HEK293T (cell line): ENCODE measurements around the gene TBC1D16.

Experiments
- CTCF ChIA-PET: fragments of 350-600 bp; formaldehyde crosslinking; extraction: SDS; loops from one replicate; lab custom pipeline; 2021; ENCODE audit warnings: antibody characterized with exemption, inconsistent platforms; lab: Yijun Ruan, JAX
- POLR2A ChIA-PET: fragments of 350-600 bp; formaldehyde crosslinking; extraction: SDS; loops from one replicate; lab custom pipeline; 2020; ENCODE audit warnings: antibody characterized with exemption, inconsistent platforms; lab: Yijun Ruan, JAX
- DNase-seq: peaks from one replicate; pipeline ENCODE4 v3.0.0; 2012; ENCODE audit warnings: mixed read lengths; ENCODE audit errors: extremely low spot score
- ARNT ChIP-seq: fragments of 450-650 bp; IDR thresholded peaks from 2 replicates; pipeline ENCODE4 v1.6.1; 2017; ENCODE audit warnings: mild to moderate bottlenecking
- BHLHE40 ChIP-seq: fragments of 450-650 bp; IDR thresholded peaks from 2 replicates; pipeline ENCODE4 v1.6.1; 2016; ENCODE audit warnings: mild to moderate bottlenecking, moderate library complexity, borderline replicate concordance
- CTBP1 ChIP-seq: fragments of 450-650 bp; IDR thresholded peaks from 2 replicates; pipeline ENCODE4 v1.6.1; 2016; ENCODE audit warnings: borderline replicate concordance
- ELF4 ChIP-seq: fragments of 450-650 bp; IDR thresholded peaks from 2 replicates; pipeline ENCODE4 v1.6.1; 2017; ENCODE audit warnings: antibody characterized with exemption
- FOXA1 ChIP-seq: fragments of 450-650 bp; IDR thresholded peaks from 2 replicates; pipeline ENCODE4 v1.6.1; 2016; ENCODE audit warnings: mild to moderate bottlenecking
- FOXK2 ChIP-seq: fragments of 450-650 bp; IDR thresholded peaks from 2 replicates; pipeline ENCODE4 v1.6.1; 2016; ENCODE audit warnings: mild to moderate bottlenecking
- FOXM1 ChIP-seq: fragments of 450-650 bp; IDR thresholded peaks from 2 replicates; pipeline ENCODE4 v1.6.1; 2017; ENCODE audit warnings: mild to moderate bottlenecking, borderline replicate concordance
- HDGF ChIP-seq: fragments of 450-650 bp; IDR thresholded peaks from 2 replicates; pipeline ENCODE4 v1.6.1; 2017; ENCODE audit warnings: antibody characterized with exemption, borderline replicate concordance
- L3MBTL2 ChIP-seq: fragments of 450-650 bp; conservative IDR thresholded peaks from 2 replicates; pipeline ENCODE4 v1.6.1; 2016; ENCODE audit warnings: mild to moderate bottlenecking
- LEF1 ChIP-seq: fragments of 450-650 bp; IDR thresholded peaks from 2 replicates; pipeline ENCODE4 v1.6.1; 2017; ENCODE audit warnings: mild to moderate bottlenecking, borderline replicate concordance
- NFRKB ChIP-seq: fragments of 450-650 bp; IDR thresholded peaks from 2 replicates; pipeline ENCODE4 v1.6.1; 2016; ENCODE audit warnings: mild to moderate bottlenecking, moderate library complexity
- SP1 ChIP-seq: fragments of 450-650 bp; IDR thresholded peaks from 2 replicates; pipeline ENCODE4 v1.6.1; 2017
- SUZ12 ChIP-seq: fragments of 450-650 bp; IDR thresholded peaks from 2 replicates; pipeline ENCODE4 v1.6.1; 2016; ENCODE audit warnings: mild to moderate bottlenecking
- TARDBP ChIP-seq: fragments of 450-650 bp; IDR thresholded peaks from 2 replicates; pipeline ENCODE4 v1.6.1; 2016
- ZNF384 ChIP-seq: fragments of 450-650 bp; IDR thresholded peaks from 2 replicates; pipeline ENCODE4 v1.6.1; 2016
- TF ChIP-seq, protein P1 (sequence below): fragments of 450-650 bp; IDR thresholded peaks from 2 replicates; pipeline ENCODE4 v1.6.1; 2016

TBC1D16 gene

DNA sequence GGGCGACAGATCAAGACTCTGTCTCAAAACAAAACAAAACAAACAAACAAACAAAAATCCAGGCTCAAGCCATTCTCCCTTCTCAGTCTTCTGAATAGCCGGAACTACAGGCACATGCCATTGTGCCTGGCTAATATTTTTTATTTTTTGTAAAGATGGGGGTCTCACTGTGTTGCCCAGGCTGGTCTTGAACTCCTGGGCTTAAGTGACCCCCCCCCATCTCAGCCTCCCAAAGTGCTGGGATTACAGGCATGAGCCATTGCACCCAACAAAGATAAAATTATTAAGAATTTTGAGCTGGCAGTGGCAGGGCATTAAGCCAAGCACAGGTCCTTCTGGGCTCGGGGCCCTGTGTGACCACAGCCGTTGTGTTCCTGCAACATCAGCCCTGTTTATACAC lies 126.6 kb downstream of the TBC1D16 start:
- POLR2A ChIA-PET, result no interaction called here
- TF ChIP-seq NFRKB, result no peak
- TF ChIP-seq CTBP1, result no peak
- TF ChIP-seq, protein P1, sequence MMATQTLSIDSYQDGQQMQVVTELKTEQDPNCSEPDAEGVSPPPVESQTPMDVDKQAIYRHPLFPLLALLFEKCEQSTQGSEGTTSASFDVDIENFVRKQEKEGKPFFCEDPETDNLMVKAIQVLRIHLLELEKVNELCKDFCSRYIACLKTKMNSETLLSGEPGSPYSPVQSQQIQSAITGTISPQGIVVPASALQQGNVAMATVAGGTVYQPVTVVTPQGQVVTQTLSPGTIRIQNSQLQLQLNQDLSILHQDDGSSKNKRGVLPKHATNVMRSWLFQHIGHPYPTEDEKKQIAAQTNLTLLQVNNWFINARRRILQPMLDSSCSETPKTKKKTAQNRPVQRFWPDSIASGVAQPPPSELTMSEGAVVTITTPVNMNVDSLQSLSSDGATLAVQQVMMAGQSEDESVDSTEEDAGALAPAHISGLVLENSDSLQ, result no peak
- TF ChIP-seq SUZ12, result no peak
- TF ChIP-seq HDGF, result no peak
- TF ChIP-seq SP1, result no peak
- TF ChIP-seq LEF1, result no peak
- TF ChIP-seq FOXM1, result no peak
- no peak for TF ChIP-seq ARNT
- TF ChIP-seq BHLHE40, result no peak
- TF ChIP-seq ZNF384, result no peak
- TF ChIP-seq FOXK2, result no peak
- no peak for TF ChIP-seq FOXA1
- TF ChIP-seq ELF4, result no peak
- CTCF ChIA-PET, result interaction anchor here (0.6 kb wide), 2 partner anchors 26 to 98 kb away, joined by 3 read pairs; no protein-coding TSS in a partner anchor
- no peak for DNase-seq

DNA sequence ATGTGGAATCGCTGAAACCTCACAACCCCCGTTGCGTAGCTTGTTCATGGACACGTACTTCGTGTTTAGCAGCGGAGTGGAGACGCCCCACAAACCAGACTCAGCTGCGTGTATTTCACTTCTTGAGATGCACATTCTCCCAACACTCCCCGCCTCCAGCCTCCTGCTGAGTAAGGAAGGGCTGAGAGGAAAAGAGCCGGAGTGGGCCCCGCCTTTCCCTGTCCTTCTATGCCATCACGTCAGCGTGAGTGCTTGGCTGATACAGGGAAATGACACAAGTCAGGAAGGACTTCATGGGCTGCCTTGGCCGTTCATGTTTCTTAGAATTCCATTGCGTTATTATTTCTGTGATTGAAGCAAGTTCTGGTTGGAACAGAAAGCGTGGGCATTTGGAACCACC lies 127.8 kb downstream of the TBC1D16 start:
- ChIA-PET POLR2A (no interaction called here), CTCF (interaction anchor here (0.7 to 0.8 kb wide), 2 partner anchors 9 to 17 kb away, joined by 3 read pairs; no protein-coding TSS in a partner anchor)
- no peak for DNase-seq
- TF ChIP-seq HDGF, result no peak
- TF ChIP-seq NFRKB, result no peak
- TF ChIP-seq, protein P1, result no peak
- no peak for TF ChIP-seq ELF4
- no peak for TF ChIP-seq ZNF384
- no peak for TF ChIP-seq FOXM1
- no peak for TF ChIP-seq FOXA1
- no peak for TF ChIP-seq SUZ12
- TF ChIP-seq LEF1, result no peak

DNA sequence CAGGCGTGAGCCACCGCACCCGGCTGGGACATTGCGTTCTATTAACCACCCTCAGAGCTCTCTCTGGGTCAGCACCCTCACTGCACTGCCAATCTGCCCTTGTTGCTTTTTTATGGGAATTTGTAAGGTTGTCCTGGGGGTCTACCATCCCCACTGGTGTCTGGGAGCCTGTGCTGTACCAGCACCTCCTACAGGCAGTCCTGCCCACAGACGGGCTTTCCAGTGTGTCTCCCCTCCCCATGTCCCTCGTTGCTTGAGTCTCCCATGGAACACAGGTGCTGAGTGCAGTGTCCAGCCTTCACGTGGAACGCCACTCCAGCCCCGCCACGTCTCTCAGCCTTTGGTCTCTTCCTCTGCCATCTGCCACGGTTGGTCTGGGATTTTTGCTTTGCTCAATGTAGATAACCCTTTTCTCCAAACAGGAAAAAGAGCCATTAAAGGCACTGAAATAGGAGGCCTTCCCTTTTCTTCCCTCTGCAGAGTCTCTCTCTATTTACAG lies 128.4 kb downstream of the TBC1D16 start:
- TF ChIP-seq LEF1, result no peak
- no peak for TF ChIP-seq HDGF
- no peak for TF ChIP-seq ARNT
- ChIA-PET CTCF (no interaction called here), POLR2A (no interaction called here)
- no peak for DNase-seq

DNA sequence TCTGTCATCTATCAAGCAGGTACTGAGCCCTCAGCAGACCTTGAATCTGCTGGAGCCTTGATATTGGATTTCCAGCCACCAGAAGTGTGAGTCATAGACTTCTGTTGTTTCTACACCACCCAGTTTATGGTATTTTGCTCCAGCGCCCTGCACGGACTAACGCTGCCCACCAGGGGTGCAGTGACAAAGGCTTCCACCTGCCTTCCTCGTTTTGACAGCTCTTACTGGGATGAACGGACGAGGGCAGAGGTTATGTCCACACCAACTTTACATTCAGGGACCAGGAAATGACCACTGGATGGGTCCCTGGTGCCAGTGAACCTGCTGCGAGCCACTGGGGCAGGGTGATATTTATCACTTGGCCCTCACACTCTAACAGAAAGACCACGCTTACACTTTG lies 129.8 kb downstream of the TBC1D16 start:
- peak; percentile 69 for DNase-seq
- ChIA-PET CTCF (interaction anchor here (0.6 kb wide), 1 partner anchor 365 kb away, joined by 7 read pairs; no protein-coding TSS in a partner anchor), POLR2A (no interaction called here)
- TF ChIP-seq L3MBTL2 (peak; percentile 83), CTBP1 (no peak)

DNA sequence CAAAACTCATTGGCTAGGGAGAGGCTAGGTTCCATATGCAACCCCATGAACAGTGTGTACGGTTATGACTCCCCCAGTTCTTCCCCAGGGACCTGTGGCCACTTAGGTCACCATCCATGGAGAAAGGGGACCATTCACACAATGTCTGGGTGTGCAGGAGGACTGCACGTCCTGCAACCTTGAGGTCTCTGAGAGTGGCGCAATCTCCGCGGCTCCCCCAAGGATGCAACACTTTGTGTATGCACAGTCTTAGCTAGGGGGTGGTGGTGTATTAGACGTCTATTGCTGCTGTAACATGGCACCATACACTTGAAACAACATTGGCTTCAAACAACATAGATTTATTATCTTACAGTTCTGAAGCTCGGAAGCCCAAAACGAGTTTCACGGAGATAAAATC lies 130.8 kb downstream of the TBC1D16 start:
- no peak for DNase-seq
- POLR2A ChIA-PET, result no interaction called here
- CTCF ChIA-PET, result no interaction called here
- TF ChIP-seq HDGF, result no peak
- no peak for TF ChIP-seq ARNT
- TF ChIP-seq FOXK2, result no peak
- TF ChIP-seq FOXA1, result no peak
- TF ChIP-seq SUZ12, result no peak

DNA sequence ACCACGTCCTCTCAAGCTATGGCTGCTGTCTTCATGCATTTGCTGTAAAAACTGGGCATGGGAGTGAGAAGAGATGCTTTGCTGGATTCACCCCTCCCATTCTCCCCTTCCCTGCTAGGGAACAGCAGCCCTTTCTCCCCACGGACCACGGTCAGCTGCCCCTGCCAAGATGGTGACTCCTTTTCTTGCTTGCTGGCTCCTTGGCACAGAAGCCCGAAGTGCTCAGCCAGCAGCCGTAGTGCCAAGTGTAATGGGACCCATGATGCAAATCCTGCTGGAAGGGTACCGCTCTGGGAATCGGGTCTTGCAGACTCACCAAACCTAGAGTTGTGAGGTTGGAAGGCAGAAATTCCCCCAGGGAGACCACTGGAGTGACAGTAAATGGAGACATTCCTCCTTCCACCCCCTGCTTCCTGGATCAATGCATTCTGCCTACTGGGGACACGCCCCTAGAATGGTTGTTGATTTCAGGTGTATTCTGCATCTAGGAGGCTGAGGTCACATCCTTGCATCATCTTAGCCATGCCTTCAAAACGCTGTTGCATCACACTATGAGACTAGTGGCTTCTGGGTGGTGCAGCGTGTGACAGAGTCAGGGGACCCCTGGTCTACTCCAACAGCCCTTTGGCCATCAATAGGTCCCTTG lies 133.4 kb downstream of the TBC1D16 start:
- no peak for DNase-seq
- no peak for TF ChIP-seq LEF1
- TF ChIP-seq SUZ12, result no peak
- TF ChIP-seq ELF4, result no peak
- ChIA-PET CTCF (no interaction called here), POLR2A (no interaction called here)

DNA sequence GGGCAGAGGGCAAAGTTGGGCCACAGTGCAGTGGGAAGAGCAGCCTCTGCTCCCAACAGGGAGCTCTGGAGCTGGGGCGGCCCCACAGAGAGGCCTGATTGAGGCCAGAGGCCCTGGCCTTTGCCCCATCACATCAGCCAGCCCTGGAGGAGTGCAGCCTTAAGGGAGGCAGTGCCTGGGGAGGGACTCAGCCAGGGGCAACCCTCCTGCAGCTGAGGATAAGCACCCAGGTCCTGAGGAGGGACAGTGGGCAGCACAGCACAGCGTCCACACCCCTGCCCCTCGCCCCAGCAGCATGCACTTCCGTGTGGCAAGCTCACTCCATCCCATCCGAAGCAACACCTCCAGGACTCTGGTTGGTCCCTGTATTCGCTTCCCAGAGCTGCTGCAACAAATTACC lies 134.5 kb downstream of the TBC1D16 start:
- ChIA-PET POLR2A (no interaction called here), CTCF (interaction anchor here (1.1 kb wide), 1 partner anchor 22 kb away, joined by 3 read pairs; no protein-coding TSS in a partner anchor)
- no peak for DNase-seq
- no peak for TF ChIP-seq ELF4
- no peak for TF ChIP-seq HDGF
- no peak for TF ChIP-seq ARNT
- TF ChIP-seq, protein P1, result no peak

DNA sequence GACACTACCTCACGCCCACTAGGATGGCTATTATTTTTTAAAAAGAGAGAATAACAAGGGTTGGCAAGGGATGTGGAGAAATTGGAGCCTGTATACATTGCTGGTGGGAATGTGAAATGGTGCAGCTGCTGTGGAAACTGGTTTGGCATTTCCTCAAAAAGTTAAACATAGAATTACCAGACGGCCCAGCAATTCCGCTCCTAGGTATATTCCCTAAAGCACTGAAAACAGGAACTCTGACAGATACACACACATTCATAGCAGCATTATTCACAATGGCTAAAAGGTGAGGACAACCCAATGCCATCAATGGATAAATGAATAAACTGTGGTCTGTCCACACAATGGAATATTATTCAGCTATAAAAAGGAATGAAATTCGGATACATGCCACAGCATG lies 136.1 kb downstream of the TBC1D16 start:
- DNase-seq, result no peak
- CTCF ChIA-PET, result no interaction called here
- POLR2A ChIA-PET, result no interaction called here
- TF ChIP-seq SUZ12, result no peak
- no peak for TF ChIP-seq FOXM1
- no peak for TF ChIP-seq NFRKB
- TF ChIP-seq FOXA1, result no peak
- TF ChIP-seq TARDBP, result no peak
- no peak for TF ChIP-seq LEF1
